HepG2 (cell line): ENCODE results near the gene TNFRSF21. TPM values are rescaled to one million over a fixed set of nuclear protein-coding genes. Genes with fewer than 3 reads are reported as not detected.

Experiments used
- AHDC1 ChIP-seq: sonication (generic); formaldehyde crosslinking; IDR thresholded peaks from 2 replicates; pipeline ENCODE4 v1.5.1; 2020; ENCODE audit warnings: mild to moderate bottlenecking, missing genetic modification reagents, borderline replicate concordance
- ATRX ChIP-seq: sonication (generic); formaldehyde crosslinking; IDR thresholded peaks from 2 replicates; pipeline ENCODE4 v1.4.0; 2020; ENCODE audit warnings: missing genetic modification reagents, borderline replicate concordance
- CBX1 ChIP-seq: IDR thresholded peaks from one replicate; pipeline ENCODE4 v1.6.1; 2016; ENCODE audit warnings: antibody characterized with exemption, low read depth
- CHCHD3 ChIP-seq: sonication (generic); formaldehyde crosslinking; IDR thresholded peaks from 2 replicates; pipeline ENCODE4 v1.8.0; 2022; ENCODE audit warnings: mild to moderate bottlenecking, missing genetic modification reagents, moderate library complexity
- DR1 ChIP-seq: sonication (generic); formaldehyde crosslinking; IDR thresholded peaks from 2 replicates; pipeline ENCODE4 v1.8.0; 2021; ENCODE audit warnings: mild to moderate bottlenecking, missing genetic modification reagents, inconsistent platforms
- E2F2 ChIP-seq: sonication (generic); formaldehyde crosslinking; IDR thresholded peaks from 2 replicates; pipeline ENCODE4 v1.4.0; 2020; ENCODE audit warnings: missing genetic modification reagents, borderline replicate concordance
- FLYWCH1 ChIP-seq: sonication (generic); formaldehyde crosslinking; IDR thresholded peaks from 2 replicates; pipeline ENCODE4 v1.8.1; 2023; ENCODE audit warnings: mild to moderate bottlenecking, missing genetic modification reagents
- FOXC1 ChIP-seq: sonication (generic); formaldehyde crosslinking; IDR thresholded peaks from 2 replicates; pipeline ENCODE4 v1.8.0; 2022; ENCODE audit warnings: mild to moderate bottlenecking, missing genetic modification reagents, borderline replicate concordance
- GTF2F1 ChIP-seq: fragments of 150-350 bp; IDR thresholded peaks from 2 replicates; pipeline ENCODE4 v1.6.1; 2014; ENCODE audit warnings: low read length
- MEIS1 ChIP-seq: sonication (generic); formaldehyde crosslinking; IDR thresholded peaks from 2 replicates; pipeline ENCODE4 v1.9.0; 2021; ENCODE audit warnings: mild to moderate bottlenecking, missing genetic modification reagents, moderate library complexity, borderline replicate concordance
- NFIC ChIP-seq: IDR thresholded peaks from 2 replicates; pipeline ENCODE4 v1.6.1; 2012; ENCODE audit warnings: mild to moderate bottlenecking, low read length, inconsistent platforms
- PRPF4 ChIP-seq: fragments of 200-400 bp; formaldehyde crosslinking; IDR thresholded peaks from 2 replicates; pipeline ENCODE4 v1.6.1; 2016; ENCODE audit warnings: low read length, low read depth; ENCODE audit not compliant: poor library complexity, severe bottlenecking
- SATB2 ChIP-seq: sonication (generic); formaldehyde crosslinking; IDR thresholded peaks from 2 replicates; pipeline ENCODE4 v1.5.0; 2020; ENCODE audit warnings: missing genetic modification reagents
- SP4 ChIP-seq: sonication (generic); formaldehyde crosslinking; IDR thresholded peaks from 2 replicates; pipeline ENCODE4 v1.8.1; 2023; ENCODE audit warnings: mild to moderate bottlenecking, missing genetic modification reagents
- TFAP4 ChIP-seq: sonication (generic); IDR thresholded peaks from 2 replicates; pipeline ENCODE4 v1.6.1; 2016; ENCODE audit warnings: low read depth, borderline replicate concordance
- THYN1 ChIP-seq: sonication (generic); formaldehyde crosslinking; IDR thresholded peaks from 2 replicates; pipeline ENCODE4 v1.8.1; 2023; ENCODE audit warnings: low read depth, mild to moderate bottlenecking, moderate library complexity, missing genetic modification reagents, borderline replicate concordance
- ZBTB2 ChIP-seq: sonication (generic); formaldehyde crosslinking; IDR thresholded peaks from 2 replicates; pipeline ENCODE4 v1.8.0; 2022; ENCODE audit warnings: low read depth, missing genetic modification reagents
- ZNF30 ChIP-seq: sonication (generic); formaldehyde crosslinking; IDR thresholded peaks from 2 replicates; pipeline ENCODE4 v1.5.0; 2020; ENCODE audit warnings: mild to moderate bottlenecking, missing genetic modification reagents
- ZNF691 ChIP-seq: sonication (generic); formaldehyde crosslinking; IDR thresholded peaks from 2 replicates; pipeline ENCODE4 v1.4.0; 2020; ENCODE audit warnings: missing genetic modification reagents, low read depth, mild to moderate bottlenecking, borderline replicate concordance
- polyA plus RNA-seq, 8 experiments: library from polyadenylated mRNA; depleted of rRNA in 3 of 8; stranded (reverse) in 7 of 8; unstranded in 1 of 8; fragments of >200 nt; fragmentation: Illumina TruSeq in 4 of 8; extraction: Trizol in 4 of 8; gene quantifications; 2 replicates each; pipeline versions ENCODE4 v1.2.1 to v1.2.3, GENCODE V29; 2011 to 2016; ENCODE audit warnings: low read depth in 4 of 8, missing spikeins in 1 of 8, mixed read lengths in 1 of 8; ENCODE audit not compliant: insufficient read depth in 1 of 8
- total RNA-seq, 5 experiments: library from RNA; depleted of rRNA; stranded (reverse); fragments of >200 nt; fragmentation: Illumina TruSeq; extraction: Trizol; gene quantifications; 2 replicates each; pipeline ENCODE4 v1.2.3, GENCODE V29; 2016; ENCODE audit warnings: low read depth in 1 of 5

The TNFRSF21 gene
- total and polyA plus RNA-seq, 2 of the 13 experiments (the other 11 are each of a cell fraction or from before 2014, with no cell fraction given): 24.8 to 46.3 TPM

- TF ChIP-seq AHDC1 (CRISPR knock-in tag) (no peak), CBX1 (no peak), ZNF30 (CRISPR knock-in tag) (no peak), GTF2F1 (no peak), DR1 (CRISPR knock-in tag) (no peak), FLYWCH1 (CRISPR knock-in tag) (no peak), TFAP4 (no peak), SATB2 (CRISPR knock-in tag) (no peak), SP4 (CRISPR knock-in tag) (0 out of 2 replicates have a peak, but pooled peaks have one; percentile 26), THYN1 (CRISPR knock-in tag) (no peak), NFIC (no peak), ATRX (no peak), FOXC1 (CRISPR knock-in tag) (peak; percentile 22; the same call in 1 of the 2 replicates), PRPF4 (no peak), ZBTB2 (CRISPR knock-in tag) (no peak), CHCHD3 (CRISPR knock-in tag) (no peak), MEIS1 (CRISPR knock-in tag) (no peak), E2F2 (CRISPR knock-in tag) (peak; percentile 20; the same call in 1 of the 2 replicates), ZNF691 (no peak)
Measured at GRCh38 chr6:47308552-47309290, 984 bp downstream of the TNFRSF21 start (continued).
